GM12872 (cell line): ENCODE data around the gene ZNF277.

ENCODE experiments used
- CTCF ChIP-seq: IDR thresholded peaks from 3 replicates; pipeline ENCODE4 v1.5.1; 2011; ENCODE audit warnings: low read depth, mild to moderate bottlenecking, low read length, moderate library complexity; ENCODE audit not compliant: insufficient read depth

Gene ZNF277

GRCh38 chr7:112366886-112367285 lies 160.4 kb downstream of the ZNF277 start:
- TF ChIP-seq CTCF: no peak

- TF ChIP-seq CTCF: no peak
These were observed 163.9 kb downstream of the ZNF277 start for GRCh38 chr7:112370436-112370835.

GRCh38 chr7:112371701-112372100 lies 165.2 kb downstream of the ZNF277 start:
- no peak for TF ChIP-seq CTCF

GRCh38 chr7:112372101-112372500 lies 165.6 kb downstream of the ZNF277 start:
- TF ChIP-seq CTCF: no peak

GRCh38 chr7:112377593-112377992 lies 171.1 kb downstream of the ZNF277 start:
- no peak for TF ChIP-seq CTCF

GRCh38 chr7:112381311-112382091 lies 175.0 kb downstream of the ZNF277 start:
- TF ChIP-seq CTCF: no peak

GRCh38 chr7:112383671-112384417 lies 177.3 kb downstream of the ZNF277 start:
- TF ChIP-seq CTCF: 0 out of 3 replicates have a peak, but pooled peaks have one; percentile 7
